Stimulated activated CD8-positive, alpha-beta memory T cell treated with anti-CD3 and anti-CD28 coated beads, Interleukin-12 subunit alpha, Interleukin-12 subunit beta, amount 100 ng/mL, for 24 hours (primary cell): ENCODE data around the gene PITPNC1.
"Not testable (repeated sequence)": the region's sequence is repeated elsewhere in the genome, so short reads cannot be mapped to it uniquely, and the experiment has no call there.

ENCODE experiments used
- DNase-seq: peaks from one replicate; pipeline ENCODE4 v3.0.0-alpha.2; 2020; ENCODE audit errors: extremely low read depth

The PITPNC1 gene

DNA sequence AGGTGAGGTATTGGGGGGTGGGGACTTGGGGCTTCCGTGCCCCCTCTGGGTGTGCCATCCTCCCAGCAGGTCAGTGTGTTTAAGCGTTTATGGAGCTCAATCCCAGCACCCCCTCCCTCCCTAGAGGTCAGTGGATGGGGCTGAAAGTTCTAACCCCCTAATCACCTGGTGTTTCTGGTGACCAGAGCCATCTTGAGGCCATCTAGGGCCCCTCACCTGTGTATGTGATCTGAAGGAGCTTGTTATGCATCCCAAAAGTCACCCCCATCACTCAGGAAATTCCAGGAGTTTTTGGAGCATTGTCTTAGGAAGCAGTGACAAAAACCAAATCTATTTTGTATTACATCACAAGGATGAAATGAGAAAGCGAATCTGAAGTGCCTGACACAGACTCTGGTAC lies 272.8 kb downstream of the PITPNC1 start:
- DNase-seq, result no peak

DNA sequence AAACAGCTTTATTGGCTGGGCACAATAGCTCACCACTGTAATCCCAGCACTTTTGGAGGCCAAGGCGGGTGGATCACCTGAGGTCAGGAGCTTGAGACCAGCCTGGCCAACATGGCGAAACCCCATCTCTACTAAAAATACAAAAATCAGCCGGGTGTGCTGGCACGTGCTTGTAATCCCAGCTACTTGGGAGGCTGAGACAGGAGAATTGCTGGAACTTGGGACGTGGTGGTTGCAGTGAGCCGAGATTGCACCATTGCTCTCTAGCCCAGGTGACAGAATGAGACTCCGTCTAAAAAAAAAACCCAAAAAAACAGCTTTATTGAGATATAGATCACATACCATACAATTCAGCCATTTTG lies 274.1 kb downstream of the PITPNC1 start:
- DNase-seq, result not testable (repeated sequence)

DNA sequence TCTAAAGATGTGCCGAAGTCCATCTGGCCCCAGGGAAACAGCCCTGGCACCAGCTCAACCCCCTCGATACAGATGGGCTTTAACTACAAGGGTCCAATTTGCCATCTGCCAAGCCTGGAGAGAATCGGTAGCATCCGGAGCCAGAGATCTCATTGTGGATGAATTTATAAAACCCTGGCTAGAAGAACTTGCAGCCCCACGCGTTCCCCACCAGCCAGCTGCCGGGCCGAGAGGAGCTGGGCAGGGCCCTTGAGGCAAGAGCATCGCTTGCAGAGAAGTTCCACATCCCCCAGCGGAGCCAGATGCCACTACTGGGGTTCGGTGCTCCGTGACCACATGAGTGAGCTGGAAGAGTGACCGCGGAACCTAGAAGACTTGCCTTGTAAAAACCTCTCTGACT lies 275.4 kb downstream of the PITPNC1 start:
- DNase-seq, result no peak

DNA sequence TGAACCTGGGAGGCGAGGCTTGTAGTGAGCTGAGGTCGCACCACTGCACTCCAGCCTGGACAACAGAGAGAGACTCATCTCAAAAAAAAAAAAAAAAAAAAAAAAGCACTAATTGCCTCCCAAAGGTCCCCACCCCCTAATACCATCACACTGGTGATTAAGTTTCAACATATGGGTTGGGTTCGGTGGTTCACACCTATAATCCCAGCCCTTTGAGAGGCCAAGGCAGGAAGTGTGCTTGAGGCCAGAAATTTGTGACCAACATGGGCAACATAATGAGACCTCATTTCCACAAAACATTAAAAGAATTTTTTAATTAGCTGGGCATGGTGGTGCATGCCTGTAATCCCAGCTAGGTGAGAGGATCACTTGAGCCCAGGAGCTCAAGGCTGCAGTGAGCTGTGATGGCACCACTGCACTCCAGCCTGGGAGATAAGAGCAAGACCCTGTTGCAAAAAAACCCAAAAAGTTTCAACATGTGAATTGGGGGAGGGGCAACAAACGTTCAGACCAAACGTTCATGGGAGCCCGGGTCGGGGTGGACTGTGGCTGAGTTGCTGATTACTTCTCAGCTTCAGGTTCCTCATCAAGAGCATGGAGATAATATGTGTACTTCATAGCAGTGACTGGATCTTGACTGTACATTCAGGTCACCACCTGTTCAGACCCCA lies 278.5 kb downstream of the PITPNC1 start:
- DNase-seq, result no peak

DNA sequence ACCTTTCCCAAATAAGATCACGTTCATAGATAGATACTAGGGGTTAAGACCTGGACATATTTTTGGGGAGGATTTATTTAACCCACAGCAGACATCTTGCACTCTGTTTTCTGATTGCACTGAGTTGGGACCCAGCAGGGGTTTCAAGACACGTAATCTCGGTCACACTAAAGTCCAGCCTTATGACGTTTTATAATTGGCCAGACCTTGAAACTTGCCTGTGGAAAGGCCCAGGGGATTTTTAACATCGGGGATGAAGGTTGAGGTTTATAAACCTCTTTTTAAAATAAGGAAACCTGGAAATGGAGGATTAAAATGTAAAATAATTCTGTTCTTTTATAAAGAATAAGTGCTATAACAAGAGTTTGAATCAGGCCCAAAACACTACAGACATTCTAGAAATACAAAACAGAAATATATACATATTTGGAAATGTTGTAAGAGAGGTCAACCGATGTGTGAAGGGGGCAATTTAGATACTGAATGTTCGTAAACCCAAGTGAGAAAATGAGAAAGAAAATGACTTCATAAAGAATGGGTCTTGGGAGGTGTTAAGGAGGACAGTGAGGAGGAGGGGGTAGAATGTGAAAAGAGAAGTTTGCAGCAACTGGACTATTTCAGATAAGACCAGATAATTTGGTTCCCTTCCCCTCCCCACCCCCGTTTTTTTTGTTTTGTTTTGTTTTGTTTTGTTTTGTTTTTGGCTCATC lies 279.6 kb downstream of the PITPNC1 start:
- DNase-seq, result no peak

DNA sequence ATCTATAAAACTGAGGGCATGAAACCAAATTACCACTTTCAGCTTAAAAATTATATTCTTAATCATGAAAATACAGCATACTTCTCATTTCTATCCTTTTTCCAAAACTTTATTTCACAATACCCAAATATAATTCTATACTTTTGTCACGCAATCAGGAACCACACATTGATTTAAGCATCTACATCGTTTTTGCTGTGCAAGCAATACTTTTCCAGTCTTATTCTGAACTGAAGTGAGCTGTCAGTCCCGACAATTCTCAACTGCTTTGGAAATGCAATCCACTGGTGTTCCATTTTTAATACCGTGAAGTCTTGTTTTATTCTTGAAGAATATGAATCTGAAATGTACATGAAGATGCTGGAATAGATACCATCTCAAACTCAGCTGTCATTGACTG lies 280.5 kb downstream of the PITPNC1 start:
- no peak for DNase-seq

DNA sequence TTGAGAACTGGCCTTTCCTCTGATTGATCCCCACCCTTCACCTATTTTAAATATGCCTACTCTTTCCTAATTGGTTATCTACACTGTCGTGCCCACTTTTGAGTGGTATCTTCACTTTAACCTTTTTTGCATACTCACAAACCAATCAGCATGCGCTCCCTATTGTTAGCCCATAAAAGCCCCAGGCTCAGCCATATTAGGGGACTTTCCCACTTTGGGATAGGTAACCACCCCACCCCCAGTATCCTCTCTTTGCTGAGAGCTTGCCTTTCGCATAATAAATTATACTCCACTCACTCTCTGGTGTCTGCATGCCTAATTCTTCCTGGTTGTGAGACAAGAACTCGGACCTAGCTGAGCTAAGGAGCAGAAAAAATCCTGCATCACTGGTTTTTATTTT lies 281.2 kb downstream of the PITPNC1 start:
- no peak for DNase-seq

DNA sequence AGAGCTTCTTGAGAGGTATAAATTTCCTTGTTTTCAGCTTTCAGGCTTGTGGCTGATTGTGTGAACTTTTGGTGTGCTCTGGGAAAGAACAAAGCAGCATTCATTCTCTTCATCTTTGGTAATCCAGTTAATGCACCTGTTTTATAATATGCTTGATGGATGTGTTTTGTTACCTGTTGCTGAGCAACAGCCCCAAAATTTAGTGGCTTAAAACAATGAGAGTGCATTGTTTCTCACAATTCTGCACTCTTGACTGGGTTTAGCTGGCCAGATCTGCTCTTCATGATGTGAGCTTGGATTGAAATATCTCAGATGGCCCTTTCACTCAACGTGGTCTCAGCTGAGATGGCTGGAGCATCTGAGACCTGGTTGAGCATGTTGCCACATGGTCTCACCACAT lies 281.9 kb downstream of the PITPNC1 start:
- no peak for DNase-seq

DNA sequence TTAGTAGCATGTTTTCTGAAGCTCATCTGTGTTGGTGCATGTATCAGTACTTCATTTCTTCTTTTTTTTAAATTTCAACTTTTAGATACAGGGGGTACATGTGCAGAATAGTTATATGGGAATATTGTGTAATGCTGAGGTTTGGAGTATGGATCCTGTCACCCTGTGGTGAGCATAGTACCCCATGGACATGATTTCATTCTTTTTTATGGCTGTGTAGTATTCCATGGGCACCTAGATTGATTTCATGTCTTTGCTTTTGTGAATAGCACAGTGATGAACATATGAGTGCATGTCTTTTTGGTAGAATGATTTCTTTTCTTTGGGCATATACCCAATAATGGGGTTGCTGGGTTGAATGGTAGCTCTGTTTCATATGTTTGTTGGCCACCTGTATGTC lies 285.6 kb downstream of the PITPNC1 start:
- no peak for DNase-seq

DNA sequence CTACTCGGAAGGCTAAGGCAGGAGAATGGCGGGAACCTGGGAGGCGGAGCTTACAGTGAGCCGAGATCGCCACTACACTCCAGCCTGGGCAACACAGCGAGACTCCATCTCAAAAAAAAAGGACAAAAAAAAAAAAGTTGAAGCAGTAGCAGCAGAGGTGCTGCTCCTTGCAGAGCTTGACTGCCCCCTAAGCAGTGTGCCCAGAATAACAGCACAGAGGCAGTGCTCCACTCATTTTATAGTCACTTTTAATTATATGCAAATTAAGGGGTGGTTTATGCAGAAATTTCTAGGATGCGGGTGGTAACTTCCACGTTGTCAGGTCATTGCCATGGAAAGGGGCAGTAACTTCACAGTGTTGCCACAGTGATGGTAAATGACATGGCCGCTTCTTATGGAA lies 286.4 kb downstream of the PITPNC1 start:
- DNase-seq, result no peak

DNA sequence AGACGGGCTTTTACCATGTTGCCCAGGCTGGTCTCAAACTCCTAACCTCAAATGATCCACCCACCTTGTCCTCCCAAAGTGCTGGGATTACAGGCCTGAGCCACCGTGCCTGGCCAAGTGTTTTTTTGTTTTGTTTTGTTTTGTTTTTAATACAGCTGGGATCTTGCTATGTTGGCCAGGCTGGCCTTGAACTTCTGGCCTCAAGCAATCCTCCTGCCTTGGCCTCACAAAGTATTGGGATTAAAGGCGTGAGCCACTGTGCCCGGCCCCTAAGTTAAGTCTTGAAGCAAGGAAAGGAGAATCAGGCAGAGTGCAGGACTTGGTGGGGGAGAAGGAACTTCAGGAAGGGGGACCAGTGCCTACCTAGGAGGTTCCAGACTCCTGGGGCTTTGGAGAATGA lies 288.9 kb downstream of the PITPNC1 start:
- no peak for DNase-seq

DNA sequence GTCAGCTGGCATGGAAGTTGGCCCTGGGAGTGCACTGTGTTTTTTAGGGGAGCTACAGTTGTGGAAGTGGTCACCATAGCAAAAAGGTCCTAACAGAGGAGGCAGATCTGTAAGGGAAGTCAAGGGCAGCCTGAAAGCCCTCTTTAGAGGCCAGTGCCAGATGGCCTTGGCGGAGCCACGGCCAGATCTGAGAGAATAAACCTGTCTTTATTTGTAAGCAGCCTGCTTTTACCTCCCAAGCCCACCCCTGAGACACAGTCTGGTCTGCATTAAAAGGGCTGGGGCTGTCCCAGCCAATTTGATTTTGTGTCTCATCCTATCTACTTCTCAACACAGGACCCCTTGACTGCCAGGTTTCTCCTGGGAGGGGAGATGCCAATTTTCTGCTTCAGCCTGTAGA lies 289.6 kb downstream of the PITPNC1 start:
- no peak for DNase-seq

DNA sequence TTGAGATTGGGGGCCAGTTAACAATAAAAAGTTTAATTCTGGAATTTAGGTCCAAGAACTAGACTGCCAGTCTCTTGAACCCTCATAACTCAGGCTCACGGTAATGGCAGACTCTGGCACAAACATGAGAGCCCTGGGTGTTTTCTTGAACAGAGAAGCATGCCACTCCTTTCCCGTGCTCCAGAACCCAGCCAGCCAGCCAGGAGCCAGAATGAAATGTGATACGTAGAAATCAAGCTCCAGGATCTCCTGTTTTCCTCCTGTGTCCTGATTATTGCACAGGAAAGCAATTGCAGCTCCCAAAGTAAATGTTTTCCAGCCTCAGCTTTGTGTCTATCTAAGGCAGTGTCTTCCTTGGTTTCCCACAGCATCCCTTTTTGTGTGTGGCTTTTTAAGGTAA lies 294.4 kb downstream of the PITPNC1 start:
- no peak for DNase-seq

DNA sequence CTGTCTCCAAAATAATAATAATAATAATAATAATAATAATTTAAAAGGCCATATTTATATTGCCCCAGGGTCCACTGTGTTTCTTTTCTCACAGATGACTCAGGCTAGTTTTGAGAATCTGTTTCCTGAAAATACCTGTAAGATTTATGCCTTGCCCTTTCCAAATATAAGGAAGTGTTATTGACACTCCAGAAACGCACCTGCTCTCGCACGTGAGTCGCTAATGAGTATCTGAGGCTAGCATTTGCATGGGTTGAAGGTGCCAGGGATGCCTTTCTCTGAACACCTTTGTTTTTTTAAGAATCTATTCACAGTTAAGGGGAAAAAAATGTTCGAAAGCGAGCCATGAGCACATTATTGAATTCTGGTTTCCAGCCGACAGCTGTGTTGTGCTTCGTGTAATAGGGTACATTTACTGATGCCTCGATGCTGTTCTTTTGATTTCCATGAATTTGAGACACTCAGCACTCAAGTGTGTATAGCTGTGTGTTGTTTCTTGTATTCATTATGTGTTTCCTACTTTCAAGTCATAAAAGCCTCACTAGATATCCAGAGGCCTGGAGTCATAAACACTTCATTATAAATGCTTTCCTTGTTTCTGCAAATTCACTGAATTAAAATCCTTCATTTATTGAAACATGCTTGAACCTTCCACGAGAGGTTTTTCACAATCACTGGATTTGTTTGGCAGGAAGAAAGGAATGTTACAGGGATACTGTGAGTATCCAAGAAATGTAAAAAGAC lies 295.7 kb downstream of the PITPNC1 start:
- no peak for DNase-seq

DNA sequence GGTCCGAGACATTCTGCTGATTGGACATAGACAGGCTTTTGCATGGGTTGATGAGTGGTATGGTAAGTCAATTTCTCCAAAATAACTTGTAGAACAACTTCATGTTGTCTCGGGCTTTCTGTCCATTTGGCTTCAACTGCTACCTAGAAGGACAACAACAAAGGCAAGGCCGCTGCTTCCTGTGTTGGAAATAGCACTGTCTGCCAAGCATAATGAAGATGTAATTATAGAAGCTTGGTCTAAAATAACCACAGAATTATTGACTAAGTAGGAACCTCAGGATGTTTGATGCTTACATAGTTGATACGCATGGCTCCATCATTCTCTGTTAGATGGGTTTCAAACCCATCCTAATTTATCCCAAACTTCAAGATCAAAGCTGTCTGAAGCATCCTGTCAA lies 298.4 kb downstream of the PITPNC1 start:
- no peak for DNase-seq

DNA sequence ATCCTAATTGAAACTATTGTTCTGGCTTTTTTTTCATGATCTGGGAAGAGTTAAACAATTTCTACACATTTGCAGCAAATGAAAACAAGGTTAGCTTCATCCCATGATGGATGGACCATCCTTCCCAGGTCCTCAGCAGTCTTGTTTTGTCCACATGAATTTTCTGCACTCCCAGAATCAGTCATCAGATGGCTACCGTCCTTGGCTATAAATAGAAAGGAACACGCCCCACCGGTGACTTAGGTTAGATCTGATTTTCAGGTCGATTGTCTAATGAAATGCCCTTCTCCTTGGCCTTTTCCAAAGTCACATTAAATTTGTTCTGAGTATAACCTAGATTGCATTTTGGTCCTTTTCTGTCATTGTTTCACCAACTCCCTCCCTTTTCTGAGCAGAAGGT lies 299.2 kb downstream of the PITPNC1 start:
- no peak for DNase-seq

DNA sequence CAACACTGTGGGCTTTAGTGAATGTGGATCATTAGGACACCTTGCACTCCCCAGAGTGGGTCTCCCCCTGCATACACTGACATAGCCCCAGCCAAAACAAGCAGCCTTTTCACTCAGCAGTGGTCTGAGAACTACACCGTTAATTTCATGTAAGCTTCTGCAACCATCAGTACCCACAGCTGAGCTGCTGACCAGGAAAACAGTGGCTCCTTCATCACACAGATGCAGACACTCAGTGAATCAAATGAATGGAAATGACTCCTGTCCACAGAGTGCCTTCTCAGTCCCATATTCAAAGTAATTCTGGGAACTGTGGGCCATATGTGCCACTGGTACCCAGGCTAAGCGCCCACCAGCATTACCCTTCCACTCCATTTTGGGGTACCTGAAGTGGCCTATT lies 301.3 kb downstream of the PITPNC1 start:
- no peak for DNase-seq

DNA sequence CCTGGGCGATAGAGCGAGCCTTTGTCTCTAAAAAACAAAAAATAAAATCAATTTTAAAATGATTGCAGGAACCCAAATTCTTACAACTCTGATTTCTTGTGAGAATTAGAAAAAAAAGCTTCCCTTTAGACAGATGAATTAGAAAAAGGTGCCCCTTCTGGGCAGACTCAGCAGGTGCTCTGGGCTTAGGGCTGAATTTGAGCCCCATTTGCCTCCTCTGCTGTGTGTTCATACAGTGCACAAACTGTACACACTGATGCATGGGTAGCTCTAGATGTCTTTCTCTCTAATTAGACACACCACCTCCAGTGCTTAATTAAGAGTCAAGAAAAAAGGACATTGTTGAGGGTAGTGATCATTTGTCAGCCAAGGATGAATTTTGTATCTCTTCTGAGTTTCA lies 302.1 kb downstream of the PITPNC1 start:
- DNase-seq, result no peak

DNA sequence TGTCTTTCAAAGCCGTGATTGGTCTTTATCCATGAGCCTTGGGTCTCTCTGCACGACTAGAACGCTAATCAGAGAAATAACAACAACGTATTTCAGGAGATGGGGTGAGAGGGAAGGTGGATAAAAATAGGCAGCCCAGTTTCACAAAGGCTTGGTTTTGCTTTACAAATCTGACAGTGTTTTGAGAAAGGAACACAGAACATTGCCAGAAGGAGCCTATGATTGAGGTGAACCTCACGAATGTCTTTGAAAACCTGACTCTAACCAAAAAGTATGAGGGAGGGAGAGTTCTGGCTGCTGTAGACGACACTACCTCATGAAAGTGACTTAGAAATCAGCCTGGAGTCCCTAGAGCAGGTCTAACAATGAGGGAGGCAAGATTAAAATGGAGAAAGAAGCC lies 302.6 kb downstream of the PITPNC1 start:
- DNase-seq, result no peak

DNA sequence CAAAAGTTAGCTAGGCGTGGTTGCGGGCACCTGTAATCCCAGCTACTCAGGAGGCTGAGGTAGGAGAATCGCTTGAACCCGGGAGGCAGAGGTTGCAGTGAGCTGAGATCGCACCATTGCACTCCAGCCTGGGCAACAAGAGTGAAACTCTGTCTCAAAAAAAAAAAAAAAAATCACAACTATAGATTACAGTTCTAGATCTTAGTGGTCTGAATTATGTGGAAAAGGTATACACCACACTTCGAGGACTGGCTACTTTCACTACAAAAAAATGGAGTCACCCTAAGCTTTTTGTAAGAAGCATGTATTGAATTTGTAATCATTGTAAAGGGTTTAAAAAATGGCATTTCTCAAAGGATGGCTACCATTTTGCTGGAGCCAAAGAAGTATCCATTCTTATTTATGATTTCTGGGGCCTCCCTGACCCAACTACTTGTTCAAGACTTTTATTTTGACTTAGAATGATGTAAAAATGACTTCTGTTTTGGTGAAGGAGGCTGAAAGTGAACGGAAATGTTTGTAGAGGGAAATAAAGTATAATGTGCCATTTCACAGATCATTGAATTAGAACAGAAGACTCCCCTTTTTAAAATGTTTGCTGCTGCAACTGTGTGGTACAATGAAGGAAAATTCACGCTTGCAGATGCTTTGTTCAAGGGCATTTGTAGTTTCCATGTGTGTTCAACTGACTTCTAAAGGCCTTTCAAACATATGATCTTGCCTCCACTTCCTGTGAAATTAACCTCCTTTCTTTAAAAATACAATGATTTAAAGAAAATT lies 303.6 kb downstream of the PITPNC1 start:
- no peak for DNase-seq

DNA sequence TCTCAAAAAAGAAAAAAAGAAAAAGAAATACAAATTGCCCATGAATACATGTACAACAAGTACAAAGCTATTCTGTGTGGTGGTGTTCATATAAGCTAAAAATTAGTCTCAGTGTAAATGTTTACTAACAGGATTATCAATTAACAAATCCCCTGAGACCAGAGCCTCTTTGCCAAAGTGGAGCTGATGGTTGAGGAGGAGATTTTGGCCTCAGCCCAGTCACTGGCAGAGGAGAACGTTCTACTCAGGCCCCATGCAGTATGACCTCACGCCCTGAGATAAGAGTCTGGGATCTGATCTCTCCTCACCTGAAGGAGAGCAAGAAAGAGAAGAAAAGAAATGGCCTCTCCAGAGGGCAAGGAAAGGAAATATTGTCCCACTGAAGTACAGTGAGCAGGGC lies 305.1 kb downstream of the PITPNC1 start:
- DNase-seq, result no peak

DNA sequence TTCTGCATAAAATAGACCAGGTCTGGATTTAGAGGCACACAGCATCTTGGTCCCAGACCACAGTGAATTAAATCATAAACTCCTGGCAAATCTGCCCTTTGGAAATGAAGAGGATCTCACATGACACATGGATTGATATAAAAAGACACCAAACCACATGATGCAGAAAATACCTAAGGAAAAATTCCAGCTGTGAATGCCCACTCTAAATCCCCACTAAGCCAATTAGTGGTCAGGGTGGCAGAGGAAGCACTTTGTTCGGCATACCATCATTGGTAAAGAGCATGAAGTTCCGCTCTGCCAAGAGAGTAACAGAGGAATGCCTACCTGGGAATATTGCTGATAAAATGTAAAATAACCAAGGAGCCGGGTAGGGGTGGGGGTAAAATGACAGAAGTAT lies 308.3 kb downstream of the PITPNC1 start:
- no peak for DNase-seq
